GM03348 (cell line): Measurements from ENCODE around the gene HTD2.
"Not testable (repeated sequence)": the region's sequence is repeated elsewhere in the genome, so short reads cannot be mapped to it uniquely, and the experiment has no call there.

Source experiments
- DNase-seq: peaks from one replicate; pipeline ENCODE4 v3.0.0; 2012; ENCODE audit warnings: low spot score

Gene HTD2

DNA sequence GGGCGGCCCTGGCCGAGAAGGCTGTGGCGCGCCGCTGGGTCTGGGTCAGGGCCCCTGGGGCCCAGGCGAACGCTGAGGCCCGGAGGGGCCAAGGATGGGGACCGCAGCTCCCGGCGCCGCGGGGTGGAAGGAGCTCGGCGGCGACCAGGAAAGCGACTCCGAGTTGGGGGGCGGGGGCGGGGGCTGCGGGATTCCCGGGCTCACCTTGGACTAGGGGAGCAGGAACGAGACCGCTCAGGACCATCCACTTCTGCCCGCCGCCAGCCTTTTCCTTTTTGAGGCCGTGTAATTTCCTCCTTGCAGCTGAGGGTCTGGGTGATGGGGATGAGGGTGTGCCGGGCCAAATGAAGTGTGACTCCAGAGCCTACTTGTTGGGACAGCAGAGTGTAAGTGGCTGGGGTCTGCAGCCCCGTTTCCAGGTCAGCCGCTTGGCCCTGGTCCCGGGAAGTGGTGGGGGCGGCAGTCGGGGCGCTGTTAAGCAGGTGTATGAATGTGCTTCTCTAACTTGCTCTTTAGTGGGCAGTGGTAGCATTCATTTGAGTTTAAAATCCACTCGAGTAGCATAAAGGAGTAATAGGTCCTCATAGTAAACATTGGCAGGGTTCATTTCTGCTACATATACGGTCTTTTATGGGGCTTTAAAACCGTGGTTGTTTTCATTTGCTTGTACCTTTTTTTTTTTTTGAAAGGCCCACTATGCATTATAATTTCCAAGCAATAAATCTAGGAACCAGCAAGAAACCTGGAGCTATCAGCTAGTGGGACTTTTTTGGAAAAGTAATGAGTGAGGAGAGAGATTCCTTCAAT is 27.1 kb downstream of the HTD2 start:
- peak; percentile 42 for DNase-seq

DNA sequence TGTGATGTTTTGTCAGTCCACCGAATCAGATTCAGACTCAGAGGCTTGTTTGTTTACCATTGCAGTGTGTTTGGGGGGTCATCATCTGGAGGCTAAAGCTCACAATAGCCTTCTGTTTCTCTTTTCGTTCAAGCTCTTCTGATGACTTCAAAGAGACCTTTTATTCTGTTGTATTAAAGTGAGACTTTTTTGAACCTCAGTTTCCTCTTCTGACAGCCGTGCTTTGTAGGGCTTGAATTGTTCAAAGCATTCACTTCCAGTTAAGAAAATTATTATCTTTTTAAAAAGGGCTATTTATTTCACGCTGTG is 27.6 kb downstream of the HTD2 start:
- no peak for DNase-seq

DNA sequence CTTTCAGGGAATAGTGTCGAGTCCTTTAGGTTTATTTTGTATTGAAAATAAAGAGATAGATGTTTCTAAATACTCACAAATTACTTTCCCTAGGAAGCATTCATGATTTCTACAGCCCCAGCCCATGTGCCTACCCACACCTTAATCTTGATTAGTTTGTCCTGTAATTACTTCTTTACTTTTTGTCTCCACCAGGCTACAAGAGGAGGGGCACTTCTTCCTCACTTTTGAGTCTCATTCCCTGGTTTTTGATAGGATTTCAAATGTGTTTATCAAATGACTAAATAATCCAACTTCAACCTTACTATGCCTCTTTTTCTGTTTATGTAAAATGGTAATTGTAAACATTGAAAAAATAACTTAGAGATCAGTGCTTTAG is 28.2 kb downstream of the HTD2 start:
- DNase-seq = no peak

DNA sequence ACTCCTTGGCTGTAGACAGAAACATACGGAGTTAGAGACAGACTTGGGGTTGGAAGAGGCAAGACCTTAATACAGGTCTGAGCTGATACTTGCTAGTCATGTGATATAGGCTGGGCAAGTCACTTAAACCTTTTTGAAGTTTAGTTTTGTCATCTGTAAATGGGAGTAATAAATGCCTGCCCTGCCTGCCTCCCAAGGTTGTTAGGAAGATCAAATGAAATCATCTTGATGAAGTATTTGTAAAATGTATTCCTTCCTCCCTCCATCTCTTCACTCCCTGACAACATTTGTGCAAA is 29.3 kb downstream of the HTD2 start:
- DNase-seq = no peak

DNA sequence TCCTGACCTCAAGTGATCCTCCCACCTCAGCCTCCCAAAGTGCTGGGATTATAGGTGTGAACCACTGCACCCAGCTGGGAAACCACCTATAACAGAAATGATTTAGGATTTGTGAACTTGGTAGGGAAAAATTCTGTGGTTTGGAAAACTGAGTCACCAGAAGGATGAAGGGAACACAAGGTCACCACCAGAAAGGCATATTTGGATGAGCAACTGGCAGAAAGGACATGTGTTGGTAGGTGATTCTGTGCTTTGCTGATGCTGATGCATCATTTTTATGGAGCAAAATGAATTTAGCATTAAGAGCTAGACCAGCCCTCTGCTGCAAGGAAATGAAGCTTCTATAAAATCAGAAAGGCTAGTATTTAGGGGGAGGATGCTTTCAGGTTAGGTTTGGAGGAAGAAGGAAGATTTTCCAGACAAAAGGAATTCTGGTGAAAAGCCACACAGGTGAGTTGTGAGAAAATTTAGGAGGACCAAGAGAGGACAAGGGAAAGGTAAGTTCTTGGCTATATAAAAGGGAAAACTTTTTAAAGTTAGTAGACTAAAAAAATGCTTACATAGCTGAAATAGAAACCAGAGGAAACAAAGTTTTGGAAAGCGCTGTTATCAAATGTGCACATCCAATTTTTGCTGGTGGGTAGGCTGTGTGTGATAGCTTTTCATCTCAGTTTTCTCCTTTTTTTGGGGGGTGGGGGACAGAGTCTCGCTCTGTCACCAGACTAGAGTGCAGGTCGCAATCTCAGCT is 30.0 kb downstream of the HTD2 start:
- DNase-seq = peak; percentile 59

DNA sequence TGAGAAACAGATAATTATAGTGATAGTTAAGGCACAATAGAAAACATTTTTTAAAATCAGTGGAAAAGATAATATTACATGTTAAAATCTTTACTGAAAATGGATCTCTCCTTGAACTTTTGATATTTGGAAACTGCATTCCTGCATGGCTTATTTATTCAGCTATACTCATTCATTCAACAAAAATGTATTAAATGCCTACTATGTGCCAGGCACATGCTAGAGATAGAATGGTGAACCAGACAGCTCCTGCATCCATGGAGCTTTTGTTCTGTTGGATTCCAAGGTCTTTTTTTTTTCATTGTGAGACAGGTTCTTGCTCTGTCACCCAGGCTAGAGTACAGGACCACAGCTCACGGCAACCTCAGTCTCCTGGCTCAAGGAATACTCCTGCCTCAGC is 30.9 kb downstream of the HTD2 start:
- DNase-seq = no peak

DNA sequence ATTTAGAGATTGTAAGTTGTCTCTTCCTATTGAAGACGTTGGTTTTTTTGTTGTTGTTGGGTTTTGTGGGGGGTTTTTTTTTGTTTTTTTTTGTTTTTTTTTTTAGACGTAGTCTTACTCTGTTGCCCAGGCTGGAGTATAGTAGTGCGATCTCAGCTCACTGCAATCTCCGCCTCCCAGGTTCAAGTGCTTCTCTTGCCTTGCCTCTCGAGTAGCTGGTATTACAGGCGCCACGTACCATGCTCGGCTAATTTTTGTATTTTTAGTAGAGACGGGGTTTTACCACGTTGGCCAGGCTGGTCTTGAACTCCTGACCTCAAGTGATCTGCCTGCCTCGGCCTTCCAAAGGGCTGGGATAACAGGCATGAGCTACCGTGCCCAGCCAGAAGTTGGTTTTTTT is 32.8 kb downstream of the HTD2 start:
- DNase-seq = not testable (repeated sequence)

DNA sequence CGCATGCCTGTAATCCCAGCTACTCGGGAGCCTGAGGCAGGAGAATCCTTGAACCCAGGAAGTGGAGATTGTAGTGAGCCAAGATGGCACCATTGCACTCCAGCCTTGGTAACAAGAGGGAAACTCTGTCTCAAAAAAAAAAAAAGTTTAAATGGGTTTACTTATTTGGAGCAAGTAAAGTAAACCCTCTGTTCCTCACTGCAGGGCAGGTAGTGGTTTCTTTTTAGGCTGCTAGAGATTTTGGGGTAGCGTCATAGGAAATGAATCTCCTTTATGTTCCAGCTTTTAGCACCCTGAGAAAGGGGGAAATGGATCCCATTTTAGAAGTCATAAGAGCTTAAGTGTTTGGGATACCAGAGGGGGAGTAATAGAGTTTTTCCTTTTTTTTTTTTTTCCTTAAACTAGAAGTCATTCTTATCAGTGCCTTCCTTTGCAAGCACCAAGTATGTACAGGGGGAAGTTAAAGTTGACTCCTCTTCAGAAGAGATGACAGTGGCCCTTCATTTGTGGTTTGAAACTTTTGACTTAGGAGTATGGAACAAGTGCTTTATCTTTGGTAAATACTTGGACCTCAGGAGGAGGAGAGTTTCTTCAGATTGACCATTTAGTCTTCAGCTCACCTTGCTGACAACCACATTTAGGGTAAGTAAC is 34.4 kb downstream of the HTD2 start:
- no peak for DNase-seq

DNA sequence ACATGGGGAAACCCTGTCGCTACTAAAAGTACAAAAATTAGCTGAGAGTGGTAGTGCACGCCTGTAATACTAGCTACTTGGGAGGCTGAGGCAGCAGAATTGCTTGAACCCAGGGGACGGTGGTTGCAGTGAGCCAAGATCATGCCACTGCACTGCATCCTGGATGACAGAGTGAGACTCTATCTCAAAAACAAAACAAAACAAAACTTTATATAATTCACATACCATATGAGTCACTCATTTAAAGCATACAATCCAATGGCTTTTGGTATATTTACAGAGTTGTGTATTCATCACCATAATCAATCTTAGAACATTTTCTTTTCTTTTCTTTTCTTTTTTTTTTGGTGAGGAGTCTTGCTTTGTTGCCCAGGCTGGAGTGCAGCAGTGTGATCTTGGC is 35.1 kb downstream of the HTD2 start:
- DNase-seq = no peak

DNA sequence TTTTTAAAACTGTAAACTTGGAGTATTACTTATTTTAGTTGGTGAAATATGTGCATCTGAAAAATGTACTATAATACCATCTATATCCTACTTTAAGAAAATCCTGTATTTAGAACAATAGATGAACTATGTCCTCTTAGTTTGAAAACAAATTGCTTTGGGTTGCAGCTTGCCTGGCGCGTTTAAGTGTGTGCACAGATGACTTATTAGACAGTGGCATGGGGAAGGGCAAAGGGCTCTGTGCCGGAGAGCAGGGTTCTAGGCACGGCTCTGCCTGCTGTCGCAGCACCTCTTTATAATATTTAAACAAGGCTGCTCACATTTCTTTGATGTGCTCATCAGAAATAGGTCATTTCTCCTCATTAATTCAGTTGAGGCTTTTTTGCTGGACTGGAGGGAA is 36.4 kb downstream of the HTD2 start:
- no peak for DNase-seq

DNA sequence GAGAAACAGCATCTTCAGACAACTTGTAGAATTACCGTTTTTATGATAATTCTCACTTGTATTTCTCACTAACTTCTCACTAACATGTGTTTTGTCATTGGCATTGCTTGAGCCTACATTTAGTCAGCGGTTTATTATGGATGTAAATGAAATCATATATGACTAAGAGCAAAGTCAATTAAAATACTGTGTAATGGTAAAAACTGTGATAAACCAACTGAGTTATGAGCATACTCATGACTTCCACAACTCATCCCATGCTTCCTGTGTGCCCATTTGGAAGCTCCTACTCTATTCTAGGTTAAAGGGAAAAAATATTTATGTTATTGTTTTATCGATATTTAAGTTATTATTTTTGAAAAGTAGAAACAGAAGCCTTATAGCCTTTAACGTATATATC is 39.1 kb downstream of the HTD2 start:
- DNase-seq = no peak

DNA sequence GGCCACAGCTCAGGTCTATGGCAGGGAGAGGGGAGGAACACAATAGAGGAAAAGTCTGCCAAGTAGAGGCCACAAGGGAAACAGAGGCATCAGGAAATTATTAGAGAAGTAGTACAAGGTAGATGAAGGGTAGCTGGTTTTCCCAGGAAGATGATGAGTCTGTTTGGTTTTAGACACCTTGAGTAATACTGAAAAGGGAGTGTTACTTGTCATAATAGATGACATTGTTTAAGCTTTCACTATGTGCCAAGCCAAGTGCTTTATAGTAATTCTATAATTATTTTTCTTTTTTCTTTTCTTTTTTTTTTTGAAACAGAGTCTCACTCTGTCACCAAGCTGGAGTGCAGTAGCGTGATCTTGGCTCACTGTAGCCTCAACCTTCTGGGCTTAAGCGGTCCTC is 40.0 kb downstream of the HTD2 start:
- DNase-seq = no peak

DNA sequence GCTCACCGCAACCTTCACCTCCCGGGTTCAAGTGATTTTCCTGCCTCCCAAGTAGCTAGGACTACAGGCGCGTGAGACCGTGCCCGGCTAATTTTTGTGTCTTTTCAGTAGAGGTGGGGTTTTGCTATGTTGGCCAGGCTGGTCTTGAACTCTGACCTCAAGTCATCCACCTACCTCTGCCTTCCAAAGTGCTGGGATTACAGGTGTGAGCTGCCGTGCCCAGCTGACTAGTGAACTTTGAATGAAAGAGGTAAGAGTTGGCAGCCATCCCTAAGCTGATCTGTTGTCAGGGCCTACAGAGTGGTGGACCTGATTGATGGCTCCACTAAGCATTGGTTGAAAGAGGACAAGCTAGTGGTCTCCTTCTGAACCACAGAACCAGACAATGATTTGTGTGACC is 41.7 kb downstream of the HTD2 start:
- DNase-seq = no peak

DNA sequence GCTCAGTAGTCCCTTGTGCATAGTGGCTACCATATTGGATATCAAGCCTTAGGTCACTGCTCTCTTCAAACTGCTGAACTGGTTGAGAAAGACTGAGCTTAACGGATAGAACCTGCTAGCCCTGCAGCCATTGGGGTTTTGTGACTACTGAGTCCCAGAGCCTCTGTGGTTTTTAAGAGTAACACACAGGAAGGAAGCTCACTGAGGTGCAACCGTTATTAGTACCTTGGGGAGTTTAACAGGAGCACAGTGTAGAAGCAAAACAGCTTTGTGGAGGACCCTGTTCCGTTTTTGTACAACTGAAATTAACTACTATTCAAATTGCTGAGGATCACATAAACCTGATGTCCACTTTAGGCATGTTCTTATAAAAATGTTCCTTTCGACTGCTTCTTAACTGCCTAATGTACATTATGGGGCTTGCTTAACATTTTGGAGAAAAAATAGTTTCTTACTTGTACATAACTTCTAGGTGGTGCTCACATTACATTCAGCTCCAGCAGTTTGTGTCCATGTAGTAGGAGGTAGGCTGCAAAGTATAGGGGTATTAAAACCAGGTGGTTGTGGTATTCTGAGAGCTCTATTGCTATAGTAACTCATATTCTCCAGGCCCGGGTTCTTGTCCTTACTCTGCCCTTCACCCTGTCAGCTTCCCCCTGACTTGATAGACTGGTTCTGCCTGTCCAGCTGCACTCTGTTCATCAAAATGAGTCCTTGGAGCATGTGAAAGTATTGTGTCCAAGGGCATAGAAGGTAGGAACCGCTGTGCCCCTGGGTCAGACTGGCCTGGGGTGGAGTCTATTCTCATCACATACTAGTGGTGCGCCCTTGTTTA is 43.7 kb downstream of the HTD2 start:
- no peak for DNase-seq

DNA sequence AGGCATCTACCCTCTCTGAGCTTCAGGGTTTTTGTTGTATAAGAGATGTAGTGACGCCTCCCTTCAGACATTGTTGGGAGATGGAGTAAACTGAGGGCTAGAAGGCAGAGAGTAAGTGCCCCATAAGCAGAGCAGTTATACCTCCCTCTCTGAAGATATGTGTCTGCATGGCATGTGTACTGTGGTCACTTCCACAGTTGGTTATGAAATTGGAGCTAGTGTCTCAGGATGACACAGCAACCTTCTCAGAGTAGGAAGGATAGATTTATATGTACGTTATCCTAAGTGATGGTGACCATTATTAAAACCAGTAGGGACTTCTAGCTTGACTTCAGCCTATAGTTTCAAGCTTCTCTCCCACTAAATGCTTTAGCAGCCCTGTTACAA is 44.3 kb downstream of the HTD2 start:
- DNase-seq = peak; percentile 20

DNA sequence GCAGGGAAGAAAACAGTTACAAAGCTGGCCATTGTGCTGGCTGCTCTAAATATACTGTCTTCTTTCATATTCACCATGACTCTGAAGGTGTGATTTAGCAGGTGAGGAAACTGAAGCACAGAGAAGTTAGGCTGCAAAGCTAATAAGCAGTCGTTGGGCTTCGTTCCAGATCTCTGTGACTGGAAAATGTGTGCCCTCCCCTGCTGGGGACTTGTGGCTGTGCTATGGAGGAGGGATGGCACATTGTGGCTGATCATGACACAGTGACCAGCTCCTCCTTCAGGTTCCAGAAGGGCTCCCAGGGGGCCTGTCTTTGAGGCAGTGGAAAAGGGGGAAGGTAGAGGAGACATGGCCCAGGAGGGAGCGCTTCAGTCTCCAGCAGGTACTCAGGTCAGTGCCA is 45.6 kb downstream of the HTD2 start:
- DNase-seq = no peak

DNA sequence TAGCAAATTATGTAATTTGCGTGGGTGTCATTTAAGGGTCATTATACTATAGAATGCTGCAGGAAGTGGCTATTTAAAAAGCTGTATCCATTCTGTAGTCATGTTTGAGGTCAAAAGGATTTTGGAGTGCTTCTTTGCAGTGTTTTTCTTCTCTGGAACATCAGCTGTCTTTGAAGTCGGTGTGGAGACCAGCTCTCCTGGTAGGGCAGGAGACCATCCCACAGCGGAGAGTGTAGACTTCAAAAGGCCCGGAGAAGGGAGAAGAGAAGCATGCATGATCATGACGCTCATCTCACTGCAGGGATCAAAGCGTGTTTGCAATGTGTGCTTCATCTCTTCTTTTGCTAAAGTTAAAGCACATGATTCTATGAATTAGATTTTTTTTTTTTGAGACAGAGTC is 46.3 kb downstream of the HTD2 start:
- no peak for DNase-seq

DNA sequence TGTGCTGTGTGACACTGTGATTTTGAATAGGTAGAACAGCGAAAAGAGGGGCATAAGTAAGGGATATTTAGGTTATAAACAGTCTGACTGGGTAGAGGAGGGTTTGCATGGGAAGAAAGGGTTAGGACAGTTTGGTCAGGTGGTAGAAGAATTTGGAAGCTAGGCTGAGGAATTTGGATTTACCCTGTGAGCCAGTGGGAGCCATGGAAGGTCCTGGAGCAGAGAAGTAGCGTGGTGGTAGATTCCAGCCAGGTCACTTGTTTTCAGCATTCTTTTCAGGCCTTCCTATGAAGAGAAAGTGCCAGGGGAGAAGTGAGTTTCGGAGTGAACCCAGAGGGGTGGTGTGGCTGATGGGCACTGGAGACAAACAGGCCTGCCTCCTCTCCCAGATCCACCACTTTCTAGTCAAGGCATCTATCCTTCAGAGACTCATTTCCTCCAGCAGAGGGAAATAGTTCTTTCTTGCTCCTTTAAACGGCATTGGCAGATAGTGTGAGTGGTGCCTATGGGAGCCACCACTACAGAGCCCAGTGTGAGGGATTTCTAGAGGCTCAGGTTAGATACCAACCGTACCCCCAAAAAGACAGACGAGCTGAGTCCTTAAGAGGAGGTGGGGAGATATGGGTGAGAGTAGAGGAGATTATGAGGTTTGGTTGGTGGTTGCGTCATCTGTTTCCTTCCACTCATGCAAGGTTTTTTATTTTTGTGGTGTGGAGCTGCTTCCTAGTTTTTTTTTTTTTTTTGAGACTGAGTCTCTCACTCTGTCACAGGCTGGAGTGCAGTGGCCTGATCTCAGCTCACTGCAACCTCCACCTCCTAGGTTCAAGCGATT is 47.6 kb downstream of the HTD2 start:
- peak; percentile 55 for DNase-seq

DNA sequence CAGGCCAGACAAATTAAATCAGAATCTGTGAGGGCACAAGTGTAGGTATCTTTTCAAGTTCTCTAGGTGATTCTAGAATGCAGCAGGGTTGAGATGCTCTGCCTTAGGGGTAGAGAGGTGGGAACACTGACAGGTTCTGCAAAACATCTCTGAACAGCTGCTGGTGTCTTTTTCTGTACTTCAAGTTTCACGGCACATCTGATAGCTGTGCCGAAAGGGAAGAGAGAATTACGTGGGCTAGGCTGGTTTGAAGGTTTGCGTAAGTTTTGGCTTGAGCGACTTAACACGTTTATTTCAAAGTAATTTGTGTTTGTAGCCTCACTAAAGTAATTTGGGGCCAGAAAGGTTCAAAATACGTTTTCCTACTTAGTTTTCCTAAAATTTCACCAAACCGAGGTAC is 48.9 kb downstream of the HTD2 start:
- DNase-seq = no peak

DNA sequence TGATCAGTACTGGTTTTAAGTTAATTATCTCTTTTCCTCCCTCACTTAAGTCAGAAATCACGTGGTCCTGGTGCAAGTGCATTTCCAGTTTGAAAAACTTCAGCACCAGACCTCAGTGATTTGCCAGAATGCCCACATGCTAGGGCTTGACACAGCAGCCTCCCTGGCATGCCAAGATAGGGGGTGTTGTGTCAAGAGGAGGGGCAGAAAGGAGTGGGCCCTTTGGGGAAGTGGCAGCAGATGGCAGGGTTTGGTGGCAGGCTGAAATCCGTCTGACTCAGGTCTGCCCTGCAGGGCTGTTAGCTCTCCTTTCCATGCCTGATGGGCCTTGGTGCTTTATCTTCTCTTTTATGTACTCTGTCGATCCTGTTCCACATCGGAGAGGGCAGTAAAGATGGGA is 49.7 kb downstream of the HTD2 start:
- DNase-seq = no peak

DNA sequence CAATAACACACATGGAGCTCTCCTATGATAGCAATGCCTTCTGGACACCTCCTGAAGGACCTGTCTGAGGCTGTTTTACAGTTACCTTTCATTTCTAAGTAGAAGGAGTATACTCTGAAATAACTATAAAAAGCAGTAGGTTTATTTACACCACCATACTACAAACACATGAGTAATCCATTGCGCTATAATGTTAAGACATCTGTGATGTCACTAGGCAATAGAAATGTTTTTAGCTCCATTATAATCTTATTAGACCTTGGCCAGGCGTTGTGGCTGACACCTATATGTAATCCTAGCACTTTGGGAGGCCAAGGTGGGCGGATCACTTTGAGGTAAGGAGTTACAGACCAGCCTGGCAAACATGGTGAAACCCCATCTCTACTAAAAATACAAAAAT is 51.1 kb downstream of the HTD2 start:
- no peak for DNase-seq

DNA sequence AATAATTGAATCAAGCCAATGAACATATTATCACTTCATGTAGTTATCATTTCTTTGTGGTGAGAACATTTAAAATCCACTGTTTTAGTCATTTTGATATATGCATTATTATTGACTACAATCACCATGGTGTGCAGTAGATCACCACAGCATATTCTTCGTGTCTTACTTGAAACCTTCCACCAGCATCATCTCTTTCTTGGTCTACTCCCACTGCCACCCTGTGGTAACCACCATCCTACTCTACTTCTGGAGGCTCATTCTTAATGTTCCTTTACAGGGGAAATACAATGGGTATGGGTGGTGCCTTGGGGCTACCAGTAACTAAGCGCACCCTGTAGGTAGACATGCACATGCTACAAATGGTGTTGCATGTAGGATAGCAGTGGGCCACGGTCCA is 51.8 kb downstream of the HTD2 start:
- DNase-seq = no peak
